Parathyroid adenoma (tissue), 2 donors: ENCODE measurements around the gene HMGN1.

ENCODE experiments used
- H2AFZ ChIP-seq: fragments of 300-600 bp; sonication (generic); one replicate; pipeline ENCODE4 v1.7.0; 2017; ENCODE audit warnings: antibody characterized with exemption, mild to moderate bottlenecking
- H3K27ac ChIP-seq: fragments of 300-600 bp; sonication (generic); one replicate; pipeline ENCODE4 v1.7.0; 2017
- H3K27me3 ChIP-seq: fragments of 300-600 bp; sonication (generic); one replicate; pipeline ENCODE4 v1.7.0; 2017; ENCODE audit warnings: low read length; ENCODE audit not compliant: control insufficient read depth, insufficient read depth
- H3K36me3 ChIP-seq: fragments of 300-600 bp; sonication (generic); one replicate; pipeline ENCODE4 v1.7.0; 2017; ENCODE audit warnings: low read length; ENCODE audit not compliant: control insufficient read depth, insufficient read depth
- H3K4me1 ChIP-seq: fragments of 300-600 bp; sonication (generic); one replicate; pipeline ENCODE4 v1.7.0; 2017; ENCODE audit warnings: control low read depth
- H3K4me2 ChIP-seq: fragments of 300-600 bp; sonication (generic); one replicate; pipeline ENCODE4 v1.7.0; 2017; ENCODE audit warnings: low read length
- H3K4me3 ChIP-seq: fragments of 300-600 bp; sonication (generic); one replicate; pipeline ENCODE4 v1.7.0; 2017; ENCODE audit warnings: low read depth, low read length
- H3K79me2 ChIP-seq: fragments of 300-600 bp; sonication (generic); one replicate; pipeline ENCODE4 v1.7.0; 2017; ENCODE audit warnings: control low read depth
- H3K9ac ChIP-seq: fragments of 300-600 bp; sonication (generic); one replicate; pipeline ENCODE4 v1.7.0; 2017; ENCODE audit warnings: mild to moderate bottlenecking
- H3K9me3 ChIP-seq: fragments of 300-600 bp; sonication (generic); one replicate; pipeline ENCODE4 v1.7.0; 2017; ENCODE audit warnings: low read length; ENCODE audit not compliant: control insufficient read depth
- CTCF ChIP-seq: fragments of 300-600 bp; sonication (generic); IDR thresholded peaks from one replicate; pipeline ENCODE4 v1.7.0; 2017; ENCODE audit warnings: antibody characterized with exemption, mild to moderate bottlenecking
- donor health status: primary hyperparathyroidism.

Gene HMGN1

GRCh38 chr21:39346671-39347331, 2.1 kb downstream of the HMGN1 start:
- Histone ChIP-seq H2AFZ (no peak overlapping the region), H3K4me3 (peak overlapping the region; percentile 86), H3K27ac (no peak overlapping the region), H3K4me1 (no peaks in the 10 kb centered on the region), H3K79me2 (no peaks in the 10 kb centered on the region), H3K4me2 (peak overlapping the region; percentile 23), H3K36me3 (no peaks in the 10 kb centered on the region), H3K9me3 (no peaks in the 10 kb centered on the region), H3K9ac (no peak overlapping the region), H3K27me3 (no peaks in the 10 kb centered on the region)
- TF ChIP-seq CTCF = no peak

- Histone ChIP-seq H3K27me3 (no peaks in the 10 kb centered on the region), H3K79me2 (no peaks in the 10 kb centered on the region), H3K9me3 (no peaks in the 10 kb centered on the region), H3K4me3 (no peak overlapping the region), H3K4me2 (no peak overlapping the region), H3K27ac (no peak overlapping the region), H3K4me1 (no peaks in the 10 kb centered on the region), H3K9ac (no peak overlapping the region), H3K36me3 (no peaks in the 10 kb centered on the region), H2AFZ (no peak overlapping the region)
- no peak for TF ChIP-seq CTCF
Observed at GRCh38 chr21:39346206-39346605, 2.7 kb downstream of the HMGN1 start.

- Histone ChIP-seq H3K4me1 (no peaks in the 10 kb centered on the region), H3K27me3 (no peaks in the 10 kb centered on the region), H3K4me2 (no peak overlapping the region), H3K4me3 (no peak overlapping the region), H3K9me3 (no peaks in the 10 kb centered on the region), H3K79me2 (no peaks in the 10 kb centered on the region), H3K27ac (no peak overlapping the region), H2AFZ (no peak overlapping the region), H3K36me3 (no peaks in the 10 kb centered on the region), H3K9ac (no peak overlapping the region)
- no peak for TF ChIP-seq CTCF
Observed at GRCh38 chr21:39345440-39345839, 3.4 kb downstream of the HMGN1 start.

GRCh38 chr21:39344848-39345247, 4.0 kb downstream of the HMGN1 start:
- Histone ChIP-seq H3K9ac (no peak overlapping the region), H3K4me2 (no peak overlapping the region), H3K79me2 (no peaks in the 10 kb centered on the region), H3K27me3 (no peaks in the 10 kb centered on the region), H3K4me1 (no peaks in the 10 kb centered on the region), H3K4me3 (no peak overlapping the region), H3K9me3 (no peaks in the 10 kb centered on the region), H3K27ac (no peak overlapping the region), H2AFZ (no peak overlapping the region), H3K36me3 (no peaks in the 10 kb centered on the region)
- TF ChIP-seq CTCF = no peak

- Histone ChIP-seq H2AFZ (no peak overlapping the region), H3K27ac (no peak overlapping the region), H3K36me3 (no peaks in the 10 kb centered on the region), H3K27me3 (no peaks in the 10 kb centered on the region), H3K4me1 (no peaks in the 10 kb centered on the region), H3K79me2 (no peaks in the 10 kb centered on the region), H3K9me3 (no peaks in the 10 kb centered on the region), H3K9ac (no peak overlapping the region), H3K4me3 (no peak overlapping the region), H3K4me2 (no peak overlapping the region)
- TF ChIP-seq CTCF = no peak
Observed at GRCh38 chr21:39341249-39341923, 7.5 kb downstream of the HMGN1 start.
